Endometrial microvascular endothelial cells (primary cell): Measurements from ENCODE around the gene PHLDA3. TPM values are rescaled to one million over a fixed set of nuclear protein-coding genes. Genes with fewer than 3 reads are reported as not detected.

Experiments
- in situ Hi-C: cut with HindIII; loops from 2 replicates; pipeline ENCODE4 v1.10.0; 2017; ENCODE audit warnings: low sequenced_read_pairs, low pct_unique_long_range_greater_than_20kb; ENCODE audit errors: inconsistent ontology term
- total RNA-seq: library from RNA; depleted of rRNA; stranded (reverse); fragments of >200 nt; gene quantifications from one replicate; pipeline ENCODE4 v1.2.3, GENCODE V29; 2015; ENCODE audit errors: inconsistent ontology term

The PHLDA3 gene
- total RNA-seq, 1 donor from 2014 or later, result 56.8 TPM

GRCh38 chr1:201490708-201491131 lies 21.7 kb upstream of the PHLDA3 start:
- in situ Hi-C loops, result no loop called here

GRCh38 chr1:201489643-201490261 lies 20.8 kb upstream of the PHLDA3 start:
- in situ Hi-C loops, result no loop called here

GRCh38 chr1:201488830-201489589 lies 20.0 kb upstream of the PHLDA3 start:
- in situ Hi-C loops, result no loop called here

- in situ Hi-C loops, result no loop called here
Measured at GRCh38 chr1:201487742-201488141, 18.8 kb upstream of the PHLDA3 start.

GRCh38 chr1:201486187-201486586 lies 17.2 kb upstream of the PHLDA3 start:
- in situ Hi-C loops, result no loop called here

- in situ Hi-C loops, result no loop called here
Measured at GRCh38 chr1:201485184-201485774, 16.3 kb upstream of the PHLDA3 start.

- in situ Hi-C loops, result no loop called here
Measured at GRCh38 chr1:201483373-201483949, 14.5 kb upstream of the PHLDA3 start.

GRCh38 chr1:201482755-201483154 lies 13.8 kb upstream of the PHLDA3 start:
- in situ Hi-C loops, result no loop called here

- in situ Hi-C loops, result no loop called here
Measured at GRCh38 chr1:201481761-201482493, 12.9 kb upstream of the PHLDA3 start.

GRCh38 chr1:201481004-201481380 lies 12.0 kb upstream of the PHLDA3 start:
- in situ Hi-C loops, result no loop called here

- in situ Hi-C loops, result no loop called here
Measured at GRCh38 chr1:201480231-201481003, 11.4 kb upstream of the PHLDA3 start.

GRCh38 chr1:201479201-201479730 lies 10.3 kb upstream of the PHLDA3 start:
- in situ Hi-C loops, result loop anchor here (5.0 kb wide), 1 partner anchor 38 kb away; no protein-coding TSS in a partner anchor

- in situ Hi-C loops, result loop anchor here (5.0 kb wide), 1 partner anchor 39 kb away; no protein-coding TSS in a partner anchor
Measured at GRCh38 chr1:201478666-201479065, 9.7 kb upstream of the PHLDA3 start.

- in situ Hi-C loops, result loop anchor here (5.0 kb wide), 1 partner anchor 40 kb away; no protein-coding TSS in a partner anchor
Measured at GRCh38 chr1:201476670-201477344, 7.8 kb upstream of the PHLDA3 start.

- in situ Hi-C loops, result loop anchor here (5.0 kb wide), 1 partner anchor 41 kb away; no protein-coding TSS in a partner anchor
Measured at GRCh38 chr1:201475915-201476669, 7.1 kb upstream of the PHLDA3 start.

- in situ Hi-C loops, result loop anchor here (5.0 kb wide), 1 partner anchor 42 kb away; no protein-coding TSS in a partner anchor
Measured at GRCh38 chr1:201475130-201475529, 6.1 kb upstream of the PHLDA3 start.

GRCh38 chr1:201473296-201473695 lies 4.3 kb upstream of the PHLDA3 start:
- in situ Hi-C loops, result no loop called here
